ENCODE measurements around the gene CBFB.

DNA sequence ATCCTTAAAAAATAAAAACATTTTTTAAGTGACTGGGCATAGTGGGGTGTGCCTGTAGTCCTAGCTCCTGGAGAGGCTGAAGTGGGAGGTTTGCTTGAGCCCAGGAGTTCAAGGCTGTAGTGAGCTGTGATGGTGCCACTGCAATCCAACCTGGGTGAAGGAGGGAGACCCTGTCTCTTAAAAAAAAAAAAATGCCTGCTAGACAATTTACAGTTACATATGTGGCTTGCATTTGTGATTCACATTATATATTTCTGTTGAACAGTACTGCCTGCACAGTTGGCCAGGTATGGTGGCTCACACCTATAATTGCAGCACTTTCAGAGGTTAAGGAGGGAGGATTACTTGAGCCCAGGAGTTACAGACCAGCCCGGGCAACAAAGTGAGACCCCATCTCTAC lies 23.4 kb downstream of the CBFB start:
- TF ChIP-seq, protein P1, sequence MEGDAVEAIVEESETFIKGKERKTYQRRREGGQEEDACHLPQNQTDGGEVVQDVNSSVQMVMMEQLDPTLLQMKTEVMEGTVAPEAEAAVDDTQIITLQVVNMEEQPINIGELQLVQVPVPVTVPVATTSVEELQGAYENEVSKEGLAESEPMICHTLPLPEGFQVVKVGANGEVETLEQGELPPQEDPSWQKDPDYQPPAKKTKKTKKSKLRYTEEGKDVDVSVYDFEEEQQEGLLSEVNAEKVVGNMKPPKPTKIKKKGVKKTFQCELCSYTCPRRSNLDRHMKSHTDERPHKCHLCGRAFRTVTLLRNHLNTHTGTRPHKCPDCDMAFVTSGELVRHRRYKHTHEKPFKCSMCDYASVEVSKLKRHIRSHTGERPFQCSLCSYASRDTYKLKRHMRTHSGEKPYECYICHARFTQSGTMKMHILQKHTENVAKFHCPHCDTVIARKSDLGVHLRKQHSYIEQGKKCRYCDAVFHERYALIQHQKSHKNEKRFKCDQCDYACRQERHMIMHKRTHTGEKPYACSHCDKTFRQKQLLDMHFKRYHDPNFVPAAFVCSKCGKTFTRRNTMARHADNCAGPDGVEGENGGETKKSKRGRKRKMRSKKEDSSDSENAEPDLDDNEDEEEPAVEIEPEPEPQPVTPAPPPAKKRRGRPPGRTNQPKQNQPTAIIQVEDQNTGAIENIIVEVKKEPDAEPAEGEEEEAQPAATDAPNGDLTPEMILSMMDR (conservative IDR thresholded peaks at IDR 0.05; ENCODE audit: low read depth in 2 of 2): no peak
- TF ChIP-seq ZNF114 (CRISPR knock-in tag; IDR thresholded peaks at IDR 0.05) (no peak), EZH2phosphoT487 (IDR thresholded peaks at IDR 0.05; ENCODE audit: unreplicated experiment) (no peak), NANOG (IDR thresholded peaks at IDR 0.05; ENCODE audit: borderline replicate concordance) (no peak), JUNB (IDR thresholded peaks at IDR 0.05; ENCODE audit: unreplicated experiment) (no peak), POLR2AphosphoS5 (IDR thresholded peaks at IDR 0.05; ENCODE audit: low read depth) (no peak), ZNF331 (CRISPR knock-in tag; IDR thresholded peaks at IDR 0.05; ENCODE audit: low read depth) (no peak), EZH2 (IDR thresholded peaks at IDR 0.05; ENCODE audit: low read depth, unreplicated experiment) (no peak), STAT1 (IDR thresholded peaks at IDR 0.05; ENCODE audit: unreplicated experiment) (no peak)
- TF ChIP-seq, protein P2, sequence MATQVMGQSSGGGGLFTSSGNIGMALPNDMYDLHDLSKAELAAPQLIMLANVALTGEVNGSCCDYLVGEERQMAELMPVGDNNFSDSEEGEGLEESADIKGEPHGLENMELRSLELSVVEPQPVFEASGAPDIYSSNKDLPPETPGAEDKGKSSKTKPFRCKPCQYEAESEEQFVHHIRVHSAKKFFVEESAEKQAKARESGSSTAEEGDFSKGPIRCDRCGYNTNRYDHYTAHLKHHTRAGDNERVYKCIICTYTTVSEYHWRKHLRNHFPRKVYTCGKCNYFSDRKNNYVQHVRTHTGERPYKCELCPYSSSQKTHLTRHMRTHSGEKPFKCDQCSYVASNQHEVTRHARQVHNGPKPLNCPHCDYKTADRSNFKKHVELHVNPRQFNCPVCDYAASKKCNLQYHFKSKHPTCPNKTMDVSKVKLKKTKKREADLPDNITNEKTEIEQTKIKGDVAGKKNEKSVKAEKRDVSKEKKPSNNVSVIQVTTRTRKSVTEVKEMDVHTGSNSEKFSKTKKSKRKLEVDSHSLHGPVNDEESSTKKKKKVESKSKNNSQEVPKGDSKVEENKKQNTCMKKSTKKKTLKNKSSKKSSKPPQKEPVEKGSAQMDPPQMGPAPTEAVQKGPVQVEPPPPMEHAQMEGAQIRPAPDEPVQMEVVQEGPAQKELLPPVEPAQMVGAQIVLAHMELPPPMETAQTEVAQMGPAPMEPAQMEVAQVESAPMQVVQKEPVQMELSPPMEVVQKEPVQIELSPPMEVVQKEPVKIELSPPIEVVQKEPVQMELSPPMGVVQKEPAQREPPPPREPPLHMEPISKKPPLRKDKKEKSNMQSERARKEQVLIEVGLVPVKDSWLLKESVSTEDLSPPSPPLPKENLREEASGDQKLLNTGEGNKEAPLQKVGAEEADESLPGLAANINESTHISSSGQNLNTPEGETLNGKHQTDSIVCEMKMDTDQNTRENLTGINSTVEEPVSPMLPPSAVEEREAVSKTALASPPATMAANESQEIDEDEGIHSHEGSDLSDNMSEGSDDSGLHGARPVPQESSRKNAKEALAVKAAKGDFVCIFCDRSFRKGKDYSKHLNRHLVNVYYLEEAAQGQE (IDR thresholded peaks at IDR 0.05; ENCODE audit: unreplicated experiment): no peak
- TF ChIP-seq, protein P3, sequence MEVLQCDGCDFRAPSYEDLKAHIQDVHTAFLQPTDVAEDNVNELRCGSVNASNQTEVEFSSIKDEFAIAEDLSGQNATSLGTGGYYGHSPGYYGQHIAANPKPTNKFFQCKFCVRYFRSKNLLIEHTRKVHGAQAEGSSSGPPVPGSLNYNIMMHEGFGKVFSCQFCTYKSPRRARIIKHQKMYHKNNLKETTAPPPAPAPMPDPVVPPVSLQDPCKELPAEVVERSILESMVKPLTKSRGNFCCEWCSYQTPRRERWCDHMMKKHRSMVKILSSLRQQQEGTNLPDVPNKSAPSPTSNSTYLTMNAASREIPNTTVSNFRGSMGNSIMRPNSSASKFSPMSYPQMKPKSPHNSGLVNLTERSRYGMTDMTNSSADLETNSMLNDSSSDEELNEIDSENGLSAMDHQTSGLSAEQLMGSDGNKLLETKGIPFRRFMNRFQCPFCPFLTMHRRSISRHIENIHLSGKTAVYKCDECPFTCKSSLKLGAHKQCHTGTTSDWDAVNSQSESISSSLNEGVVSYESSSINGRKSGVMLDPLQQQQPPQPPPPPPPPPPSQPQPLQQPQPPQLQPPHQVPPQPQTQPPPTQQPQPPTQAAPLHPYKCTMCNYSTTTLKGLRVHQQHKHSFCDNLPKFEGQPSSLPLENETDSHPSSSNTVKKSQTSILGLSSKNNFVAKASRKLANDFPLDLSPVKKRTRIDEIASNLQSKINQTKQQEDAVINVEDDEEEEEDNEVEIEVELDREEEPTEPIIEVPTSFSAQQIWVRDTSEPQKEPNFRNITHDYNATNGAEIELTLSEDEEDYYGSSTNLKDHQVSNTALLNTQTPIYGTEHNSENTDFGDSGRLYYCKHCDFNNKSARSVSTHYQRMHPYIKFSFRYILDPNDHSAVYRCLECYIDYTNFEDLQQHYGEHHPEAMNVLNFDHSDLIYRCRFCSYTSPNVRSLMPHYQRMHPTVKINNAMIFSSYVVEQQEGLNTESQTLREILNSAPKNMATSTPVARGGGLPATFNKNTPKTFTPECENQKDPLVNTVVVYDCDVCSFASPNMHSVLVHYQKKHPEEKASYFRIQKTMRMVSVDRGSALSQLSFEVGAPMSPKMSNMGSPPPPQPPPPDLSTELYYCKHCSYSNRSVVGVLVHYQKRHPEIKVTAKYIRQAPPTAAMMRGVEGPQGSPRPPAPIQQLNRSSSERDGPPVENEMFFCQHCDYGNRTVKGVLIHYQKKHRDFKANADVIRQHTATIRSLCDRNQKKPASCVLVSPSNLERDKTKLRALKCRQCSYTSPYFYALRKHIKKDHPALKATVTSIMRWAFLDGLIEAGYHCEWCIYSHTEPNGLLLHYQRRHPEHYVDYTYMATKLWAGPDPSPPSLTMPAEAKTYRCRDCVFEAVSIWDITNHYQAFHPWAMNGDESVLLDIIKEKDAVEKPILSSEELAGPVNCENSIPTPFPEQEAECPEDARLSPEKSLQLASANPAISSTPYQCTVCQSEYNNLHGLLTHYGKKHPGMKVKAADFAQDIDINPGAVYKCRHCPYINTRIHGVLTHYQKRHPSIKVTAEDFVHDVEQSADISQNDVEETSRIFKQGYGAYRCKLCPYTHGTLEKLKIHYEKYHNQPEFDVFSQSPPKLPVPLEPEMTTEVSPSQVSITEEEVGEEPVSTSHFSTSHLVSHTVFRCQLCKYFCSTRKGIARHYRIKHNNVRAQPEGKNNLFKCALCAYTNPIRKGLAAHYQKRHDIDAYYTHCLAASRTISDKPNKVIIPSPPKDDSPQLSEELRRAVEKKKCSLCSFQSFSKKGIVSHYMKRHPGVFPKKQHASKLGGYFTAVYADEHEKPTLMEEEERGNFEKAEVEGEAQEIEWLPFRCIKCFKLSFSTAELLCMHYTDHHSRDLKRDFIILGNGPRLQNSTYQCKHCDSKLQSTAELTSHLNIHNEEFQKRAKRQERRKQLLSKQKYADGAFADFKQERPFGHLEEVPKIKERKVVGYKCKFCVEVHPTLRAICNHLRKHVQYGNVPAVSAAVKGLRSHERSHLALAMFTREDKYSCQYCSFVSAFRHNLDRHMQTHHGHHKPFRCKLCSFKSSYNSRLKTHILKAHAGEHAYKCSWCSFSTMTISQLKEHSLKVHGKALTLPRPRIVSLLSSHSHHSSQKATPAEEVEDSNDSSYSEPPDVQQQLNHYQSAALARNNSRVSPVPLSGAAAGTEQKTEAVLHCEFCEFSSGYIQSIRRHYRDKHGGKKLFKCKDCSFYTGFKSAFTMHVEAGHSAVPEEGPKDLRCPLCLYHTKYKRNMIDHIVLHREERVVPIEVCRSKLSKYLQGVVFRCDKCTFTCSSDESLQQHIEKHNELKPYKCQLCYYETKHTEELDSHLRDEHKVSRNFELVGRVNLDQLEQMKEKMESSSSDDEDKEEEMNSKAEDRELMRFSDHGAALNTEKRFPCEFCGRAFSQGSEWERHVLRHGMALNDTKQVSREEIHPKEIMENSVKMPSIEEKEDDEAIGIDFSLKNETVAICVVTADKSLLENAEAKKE (CRISPR knock-in tag; IDR thresholded peaks at IDR 0.05): no peak

Measured in GM23338 (cell line).